Measurements from ENCODE around the gene C19orf38. TPM values are rescaled to one million over a fixed set of nuclear protein-coding genes. Genes with fewer than 3 reads are reported as not detected.

Gene C19orf38
- total and polyA plus RNA-seq, 4 donors: 4.2 to 48.7 (median 8.3) TPM

GRCh38 chr19:10818301-10819123 is 29.7 kb upstream of the C19orf38 start:
- Histone ChIP-seq H3K27ac (ENCODE audit: low read depth in 1 of 2, low read length in 1 of 2) (peak overlapping the region in 1 of 2 donors; percentile 34), H3K9ac (ENCODE audit: insufficient read depth in 1 of 2, low read length in 2 of 2) (no peak overlapping the region), H3K4me1 (ENCODE audit: control insufficient read depth in 5 of 5, insufficient read depth in 5 of 5, low read length in 5 of 5) (peaks cover 0 to 8% (median 0%) of the 10 kb centered on the region in 5 donors), H3K9me3 (ENCODE audit: control insufficient read depth in 4 of 4, insufficient read depth in 3 of 4, low read length in 3 of 4) (no peaks in the 10 kb centered on the region), H3K36me3 (ENCODE audit: control insufficient read depth in 4 of 4, insufficient read depth in 4 of 4, low read length in 4 of 4) (peaks cover 3 to 58% (median 33%) of the 10 kb centered on the region in 4 donors), H3K4me3 (no peak overlapping the region), H3K27me3 (ENCODE audit: control insufficient read depth in 3 of 3, insufficient read depth in 3 of 3, low read length in 2 of 3) (no peaks in the 10 kb centered on the region)
- WGBS, 2 donors: 80 to 93% methylated on average over 18 to 19 of the region's 19 CpGs
- DNase-seq (no peak), ATAC-seq (ENCODE audit: insufficient read depth, low FRiP score) (no peak)
- TF ChIP-seq CTCF (IDR thresholded peaks at IDR 0.05; ENCODE audit: control extremely low read depth, extremely low read depth): no peak

GRCh38 chr19:10819124-10820060 is 28.8 kb upstream of the C19orf38 start:
- Histone ChIP-seq H3K27me3 (ENCODE audit: control insufficient read depth in 3 of 3, insufficient read depth in 3 of 3, low read length in 2 of 3) (no peaks in the 10 kb centered on the region), H3K27ac (ENCODE audit: low read depth in 1 of 2, low read length in 1 of 2) (no peak overlapping the region), H3K9ac (ENCODE audit: insufficient read depth in 1 of 2, low read length in 2 of 2) (no peak overlapping the region), H3K9me3 (ENCODE audit: control insufficient read depth in 4 of 4, insufficient read depth in 3 of 4, low read length in 3 of 4) (no peaks in the 10 kb centered on the region), H3K4me3 (no peak overlapping the region), H3K4me1 (ENCODE audit: control insufficient read depth in 5 of 5, insufficient read depth in 5 of 5, low read length in 5 of 5) (peaks cover 0 to 8% (median 0%) of the 10 kb centered on the region in 5 donors), H3K36me3 (ENCODE audit: control insufficient read depth in 4 of 4, insufficient read depth in 4 of 4, low read length in 4 of 4) (peaks cover 6 to 67% (median 39%) of the 10 kb centered on the region in 4 donors)
- ATAC-seq (ENCODE audit: insufficient read depth, low FRiP score): no peak
- TF ChIP-seq CTCF (IDR thresholded peaks at IDR 0.05; ENCODE audit: control extremely low read depth, extremely low read depth): no peak
- 97% methylated on average over 27 of the region's 27 CpGs for WGBS, 2 donors
- no peak for DNase-seq

- peaks cover 6 to 69% (median 38%) of the 10 kb centered on the region in 4 donors for H3K36me3 ChIP-seq (ENCODE audit: control insufficient read depth in 4 of 4, insufficient read depth in 4 of 4, low read length in 4 of 4)
- H3K4me1 ChIP-seq (ENCODE audit: control insufficient read depth in 5 of 5, insufficient read depth in 5 of 5, low read length in 5 of 5): peaks cover 0 to 8% (median 0%) of the 10 kb centered on the region in 5 donors
- no peak overlapping the region for H3K4me3 ChIP-seq
- H3K9me3 ChIP-seq (ENCODE audit: control insufficient read depth in 4 of 4, insufficient read depth in 3 of 4, low read length in 3 of 4): no peaks in the 10 kb centered on the region
- H3K27me3 ChIP-seq (ENCODE audit: control insufficient read depth in 3 of 3, insufficient read depth in 3 of 3, low read length in 2 of 3): no peaks in the 10 kb centered on the region
- no peak overlapping the region for H3K27ac ChIP-seq (ENCODE audit: low read depth in 1 of 2, low read length in 1 of 2)
- TF ChIP-seq CTCF (IDR thresholded peaks at IDR 0.05; ENCODE audit: control extremely low read depth, extremely low read depth): no peak
- 93 to 97% methylated on average over 7 of the region's 7 CpGs for WGBS, 2 donors
- H3K9ac ChIP-seq (ENCODE audit: insufficient read depth in 1 of 2, low read length in 2 of 2): no peak overlapping the region
- DNase-seq: no peak
- no peak for ATAC-seq (ENCODE audit: insufficient read depth, low FRiP score)
Measured at GRCh38 chr19:10820173-10820572, 28.0 kb upstream of the C19orf38 start.

All from lung (tissue), 12 donors.